Astrocyte (in vitro differentiated cells and primary cell): Measurements from ENCODE around the gene RICTOR.
"Not testable (repeated sequence)": the region's sequence is repeated elsewhere in the genome, so short reads cannot be mapped to it uniquely, and the experiment has no call there.

Experiments
- CTCF ChIP-seq: IDR thresholded peaks from 2 replicates; pipeline ENCODE4 v1.5.1; 2011; ENCODE audit warnings: low read depth, mild to moderate bottlenecking, inconsistent platforms, low read length, moderate library complexity; ENCODE audit not compliant: insufficient read depth
- EZH2 ChIP-seq: IDR thresholded peaks from 2 replicates; pipeline ENCODE4 v1.6.1; 2012; ENCODE audit warnings: mild to moderate bottlenecking, low read length, inconsistent platforms; ENCODE audit not compliant: insufficient read depth

- TF ChIP-seq CTCF, EZH2: not testable (repeated sequence)
These were observed 84.1 kb downstream of the RICTOR start for GRCh38 chr5:38989974-38990719.
